ENCODE results near the gene DPYSL5.
A peak's percentile ranks its signal among the peaks of the same experiment; 100 is the strongest.

Gene DPYSL5

GRCh38 chr2:26846334-26847306, 1.3 kb upstream of the DPYSL5 start:
- peak; percentile 70 for DNase-seq

GRCh38 chr2:26847307-26847654, 651 bp upstream of the DPYSL5 start:
- no peak for DNase-seq

DNA sequence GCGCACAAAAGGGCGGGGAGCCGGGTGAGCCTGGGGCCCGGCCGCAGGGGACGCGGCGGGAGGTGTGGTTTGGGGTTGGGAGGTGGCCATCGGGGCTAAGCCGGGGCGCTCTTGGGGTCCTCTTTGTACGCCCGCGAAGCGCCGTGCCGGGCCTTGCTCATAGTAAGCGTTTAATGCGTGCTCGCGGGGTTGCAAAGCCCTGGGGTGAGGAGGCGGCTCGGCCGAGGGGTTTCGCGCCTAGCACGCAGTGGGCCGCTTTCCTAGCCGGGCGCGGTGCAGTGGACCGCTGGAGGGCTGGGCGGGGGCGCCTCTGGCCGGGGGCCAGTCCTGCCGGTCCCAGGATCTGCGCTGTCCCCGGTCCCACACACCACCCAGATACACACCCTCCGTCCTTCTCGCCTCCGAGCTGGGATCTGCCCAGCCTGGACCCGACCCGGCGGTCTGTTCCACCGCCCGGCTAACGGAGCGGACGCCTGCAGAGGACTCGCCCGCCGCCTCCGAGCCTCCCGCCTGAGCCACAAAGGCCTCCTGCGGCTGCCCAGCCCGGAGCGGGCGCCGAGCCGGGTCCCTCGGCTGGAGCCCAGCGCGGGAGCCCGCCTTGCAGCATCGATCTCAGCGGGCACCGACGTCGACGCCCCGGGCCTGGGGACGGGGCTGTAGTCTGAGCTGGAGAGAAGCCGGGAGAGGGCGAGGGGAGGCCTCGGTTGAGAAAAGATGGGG, 564 bp downstream of the DPYSL5 start:
- peak; percentile 17 for DNase-seq

GRCh38 chr2:26849056-26849999, 1.4 kb downstream of the DPYSL5 start:
- no peak for DNase-seq

- DNase-seq = no peak
These were observed 2.1 kb downstream of the DPYSL5 start for GRCh38 chr2:26850000-26850431.

- DNase-seq = no peak
These were observed 2.6 kb downstream of the DPYSL5 start for GRCh38 chr2:26850505-26850904.

DNA sequence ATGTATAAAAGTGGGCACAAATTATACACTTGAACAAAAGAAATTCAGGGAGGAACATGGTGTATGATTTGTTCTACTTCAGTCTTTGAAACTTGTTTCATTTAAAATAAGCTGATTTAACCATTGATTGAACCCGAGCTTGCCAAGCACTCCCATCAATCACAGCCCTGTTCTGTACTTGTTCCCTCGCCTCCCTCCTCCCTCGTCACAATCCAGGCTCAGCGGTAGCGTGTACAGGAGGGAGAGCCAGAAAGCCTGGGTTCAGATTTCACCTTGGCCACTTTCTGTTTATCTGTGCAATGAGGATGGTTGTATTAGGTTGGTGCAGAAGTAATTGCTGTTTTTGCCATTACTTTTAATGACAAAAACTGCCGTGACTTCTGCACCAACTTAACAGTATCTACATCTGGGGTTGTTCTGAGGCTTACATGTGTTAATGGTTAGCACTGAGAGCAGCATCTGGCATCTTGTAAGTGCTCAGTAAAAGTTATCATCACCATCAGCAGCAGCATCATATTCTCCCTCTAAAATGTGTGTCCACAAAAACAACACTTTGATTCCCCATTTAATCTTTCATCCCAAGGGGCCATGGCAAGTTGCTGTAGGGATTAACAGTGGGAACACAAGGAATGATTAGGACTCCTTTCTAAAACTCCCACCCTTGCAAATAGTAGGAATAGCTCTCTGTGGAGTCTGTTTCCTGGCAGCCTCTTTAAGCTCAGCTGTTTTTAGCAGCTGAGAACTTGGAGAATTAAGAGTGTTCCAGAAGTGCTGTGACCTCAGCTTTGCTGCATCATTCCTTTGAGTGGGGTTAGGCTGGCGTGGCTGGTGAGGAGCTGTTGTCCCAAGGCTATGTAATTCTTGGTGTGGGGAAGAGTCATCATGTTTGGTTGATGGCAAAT, 4.7 kb downstream of the DPYSL5 start:
- no peak for DNase-seq

- no peak for DNase-seq
These were observed 5.8 kb downstream of the DPYSL5 start for GRCh38 chr2:26853751-26854150.

GRCh38 chr2:26854283-26854827, 6.4 kb downstream of the DPYSL5 start:
- no peak for DNase-seq

- DNase-seq = no peak
These were observed 7.5 kb downstream of the DPYSL5 start for GRCh38 chr2:26855466-26855865.

GRCh38 chr2:26859622-26860021, 11.7 kb downstream of the DPYSL5 start:
- DNase-seq = no peak

- peak; percentile 10 for DNase-seq
These were observed 12.4 kb downstream of the DPYSL5 start for GRCh38 chr2:26860211-26860850.

- DNase-seq = no peak
These were observed 13.8 kb downstream of the DPYSL5 start for GRCh38 chr2:26861610-26862224.

- DNase-seq = no peak
These were observed 16.3 kb downstream of the DPYSL5 start for GRCh38 chr2:26864226-26864625.

DNA sequence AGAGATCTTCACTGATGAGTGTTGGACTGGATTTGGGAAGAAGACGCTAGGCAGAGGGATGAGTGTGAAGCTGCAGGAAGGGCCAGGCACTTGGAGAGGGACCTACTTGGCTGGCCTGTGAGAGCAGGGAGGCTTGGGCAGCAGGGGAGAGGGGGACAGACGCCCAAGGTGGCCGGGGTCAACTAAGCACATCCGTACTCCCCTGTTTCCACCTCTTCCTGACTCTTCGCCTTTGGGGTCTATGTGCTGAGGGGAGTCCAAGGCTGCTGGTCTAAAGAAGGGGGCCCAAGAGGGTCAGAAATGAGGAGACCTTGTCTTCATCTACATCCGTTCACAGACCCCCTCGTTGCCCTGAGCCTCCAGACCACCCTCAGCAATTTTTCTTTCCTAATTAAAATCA, 16.7 kb downstream of the DPYSL5 start:
- DNase-seq = no peak

- no peak for DNase-seq
These were observed 22.7 kb downstream of the DPYSL5 start for GRCh38 chr2:26870585-26871095.

DNA sequence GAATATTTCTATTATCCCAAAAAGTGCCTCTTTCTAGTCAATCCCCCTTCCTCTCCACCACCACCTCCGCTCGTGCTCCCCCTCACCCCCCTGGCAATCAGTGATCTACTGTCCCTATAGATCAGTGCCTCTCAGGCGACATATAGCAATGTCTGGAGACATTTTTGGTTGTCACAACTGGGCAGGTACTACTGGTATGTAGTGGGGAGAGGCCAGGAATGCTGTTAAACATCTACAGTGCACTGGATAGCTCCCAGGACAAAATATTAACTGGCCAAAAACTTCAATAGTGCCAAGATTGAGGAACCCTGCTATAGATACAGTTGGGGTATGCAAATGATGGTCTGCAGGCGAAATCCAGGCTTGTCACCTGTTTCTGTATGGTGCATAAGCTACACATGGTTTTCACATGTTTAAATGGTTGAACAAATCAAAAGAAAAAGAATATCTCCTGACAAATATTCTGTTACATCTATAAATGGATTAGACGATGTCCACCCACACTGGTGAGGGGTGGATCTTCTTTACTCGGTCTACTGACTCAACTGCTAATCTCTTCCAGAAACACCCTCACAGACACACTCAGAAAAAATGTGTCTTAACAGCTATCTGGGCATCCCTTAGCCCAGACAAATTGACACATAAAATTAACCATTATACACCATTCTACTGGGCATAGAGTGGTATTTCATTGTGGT, 25.5 kb downstream of the DPYSL5 start:
- DNase-seq = no peak

DNA sequence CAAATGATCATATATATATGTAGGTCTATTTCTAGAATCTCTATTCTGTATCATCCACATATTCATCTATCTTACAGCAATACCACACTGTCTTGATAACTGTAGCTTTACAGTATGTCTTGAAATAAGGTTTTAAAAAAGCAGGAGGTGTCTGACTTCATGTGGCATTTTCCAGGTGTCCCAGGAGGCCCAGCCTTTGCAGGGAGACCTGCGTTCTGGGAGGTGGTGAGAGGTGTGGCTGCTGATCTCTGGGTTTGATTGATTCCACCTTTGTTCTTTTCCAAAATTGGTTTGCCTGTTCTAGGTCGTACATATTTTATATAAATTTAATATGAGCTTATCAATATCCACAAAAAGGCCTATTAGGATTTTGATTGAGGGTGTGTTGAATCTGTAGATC, 26.6 kb downstream of the DPYSL5 start:
- no peak for DNase-seq

GRCh38 chr2:26875065-26875634, 27.2 kb downstream of the DPYSL5 start:
- DNase-seq = no peak
